SK-N-SH (cell line): ENCODE data around the gene ATP6V1G3. TPM values are rescaled to one million over a fixed set of nuclear protein-coding genes. Genes with fewer than 3 reads are reported as not detected.

ENCODE experiments used
- CTCF ChIA-PET: fragments of 300-600, 350-600 bp; formaldehyde crosslinking; extraction: SDS; loops from one replicate; lab custom pipeline; 2021; lab: Yijun Ruan, JAX
- POLR2A ChIA-PET: fragments of 350-600 bp; sonication (Branson Sonifier 250); formaldehyde crosslinking; extraction: SDS; loops from one replicate; lab custom pipeline; 2020; ENCODE audit warnings: antibody characterized with exemption, inconsistent platforms; lab: Yijun Ruan, JAX
- DNase-seq: peaks from one replicate; pipeline ENCODE4 v3.0.0; 2012
- H2AFZ ChIP-seq: fragments of 200-600 bp; sonication (generic); 2 replicates; pipeline ENCODE4 v1.8.1; 2016; ENCODE audit warnings: antibody characterized with exemption, mild to moderate bottlenecking, low read depth
- H3F3A ChIP-seq: fragments of 200-600 bp; sonication (generic); replicated peaks from 2 replicates; pipeline ENCODE3; 2016; ENCODE audit warnings: antibody characterized with exemption, mild to moderate bottlenecking; ENCODE audit not compliant: insufficient read depth
- H3K27ac ChIP-seq, 2 experiments: fragments of 200-500 bp in 1 of 2; fragments of 200-600 bp in 1 of 2; sonication (Bioruptor generic) in 1 of 2; sonication (generic), shearing (Covaris generic) in 1 of 2; 2 replicates each; pipeline versions ENCODE4 v1.5.1 to v1.6.1; 2014 to 2016; ENCODE audit warnings: low read depth in 2 of 2, inconsistent platforms in 1 of 2, low read length in 1 of 2, mild to moderate bottlenecking in 1 of 2, mixed read lengths in 1 of 2
- H3K27me3 ChIP-seq: fragments of 200-600 bp; sonication (generic), shearing (Covaris generic); 2 replicates; pipeline ENCODE4 v1.6.1; 2016; ENCODE audit warnings: mixed run types; ENCODE audit not compliant: insufficient read depth
- H3K36me3 ChIP-seq, 2 experiments: fragments of 200-500 bp in 1 of 2; fragments of 200-600 bp in 1 of 2; sonication (Bioruptor generic) in 1 of 2; sonication (generic) in 1 of 2; replicated peaks in 1 of 2; 2 replicates each; pipeline versions ENCODE3 to v1.5.1; 2014 to 2016; ENCODE audit warnings: low read length in 1 of 2, mild to moderate bottlenecking in 1 of 2; ENCODE audit not compliant: insufficient read depth in 2 of 2, control insufficient read depth in 1 of 2
- H3K4me1 ChIP-seq, 2 experiments: fragments of 200-500 bp in 1 of 2; fragments of 200-600 bp in 1 of 2; sonication (Bioruptor generic) in 1 of 2; sonication (generic), shearing (Covaris generic) in 1 of 2; 2 replicates each; pipeline versions ENCODE4 v1.5.1 to v1.6.1; 2014 to 2016; ENCODE audit warnings: low read depth in 1 of 2, low read length in 1 of 2, mixed run types in 1 of 2; ENCODE audit not compliant: insufficient read depth in 2 of 2, control insufficient read depth in 1 of 2
- H3K4me2 ChIP-seq: fragments of 200-600 bp; sonication (generic), shearing (Covaris generic); 2 replicates; pipeline ENCODE4 v1.6.1; 2017; ENCODE audit warnings: mixed run types
- H3K4me3 ChIP-seq, 2 experiments: fragments of 200-500 bp in 1 of 2; fragments of 200-600 bp in 1 of 2; sonication (Bioruptor generic) in 1 of 2; sonication (generic), shearing (Covaris generic) in 1 of 2; 2 replicates each; pipeline versions ENCODE4 v1.5.1 to v1.8.1; 2014 to 2016; ENCODE audit warnings: low read depth in 2 of 2, inconsistent platforms in 1 of 2, low read length in 1 of 2, mild to moderate bottlenecking in 1 of 2, mixed read lengths in 1 of 2, moderate library complexity in 1 of 2
- H3K79me2 ChIP-seq: fragments of 200-600 bp; sonication (generic); 2 replicates; pipeline ENCODE4 v1.8.1; 2017; ENCODE audit warnings: mild to moderate bottlenecking; ENCODE audit not compliant: insufficient read depth
- H3K9ac ChIP-seq: fragments of 200-600 bp; sonication (generic); 2 replicates; pipeline ENCODE4 v1.6.1; 2017; ENCODE audit warnings: mixed run types
- H3K9me2 ChIP-seq: fragments of 200-600 bp; sonication (generic); 2 replicates; pipeline ENCODE4 v1.6.1; 2017; ENCODE audit warnings: mixed run types
- H3K9me3 ChIP-seq: fragments of 200-600 bp; sonication (generic); 2 replicates; pipeline ENCODE4 v1.6.1; 2017; ENCODE audit warnings: mixed run types, mild to moderate bottlenecking, moderate library complexity
- H4K20me1 ChIP-seq: fragments of 200-600 bp; sonication (generic); 2 replicates; pipeline ENCODE4 v1.6.1; 2017; ENCODE audit warnings: mild to moderate bottlenecking, mixed run types; ENCODE audit not compliant: insufficient read depth
- EP300 ChIP-seq, 2 experiments: IDR thresholded peaks; 2 replicates each; pipeline versions ENCODE4 v1.4.0 to v1.6.1; 2012; ENCODE audit warnings: borderline replicate concordance in 1 of 2, low read depth in 1 of 2, low read length in 1 of 2
- EZH2phosphoT487 ChIP-seq: fragments of 200-600 bp; sonication (generic); IDR thresholded peaks from 2 replicates; pipeline ENCODE4 v1.6.1; 2017; ENCODE audit warnings: low read depth, mixed run types, mild to moderate bottlenecking, antibody characterized with exemption, moderate library complexity, borderline replicate concordance
- FOSL2 ChIP-seq: IDR thresholded peaks from 2 replicates; pipeline ENCODE4 v1.4.0; 2012; ENCODE audit warnings: low read depth, mild to moderate bottlenecking, moderate library complexity, borderline replicate concordance
- GABPA ChIP-seq: IDR thresholded peaks from 2 replicates; pipeline ENCODE4 v1.4.0; 2012; ENCODE audit warnings: low read depth, mild to moderate bottlenecking
- GATA2 ChIP-seq: sonication (generic); formaldehyde crosslinking; IDR thresholded peaks from 2 replicates; pipeline ENCODE4 v1.5.0; 2020; ENCODE audit warnings: mild to moderate bottlenecking, missing genetic modification reagents
- JUND ChIP-seq: IDR thresholded peaks from 2 replicates; pipeline ENCODE4 v1.4.0; 2012
- MEF2A ChIP-seq: IDR thresholded peaks from 2 replicates; pipeline ENCODE4 v1.4.0; 2012; ENCODE audit warnings: low read depth, borderline replicate concordance
- NFIC ChIP-seq: IDR thresholded peaks from 2 replicates; pipeline ENCODE4 v1.4.0; 2012; ENCODE audit warnings: borderline replicate concordance
- NRF1 ChIP-seq: IDR thresholded peaks from 2 replicates; pipeline ENCODE4 v1.6.1; 2012; ENCODE audit warnings: low read depth, mild to moderate bottlenecking, low read length
- PBX3 ChIP-seq: IDR thresholded peaks from 2 replicates; pipeline ENCODE4; 2012
- RAD21 ChIP-seq: IDR thresholded peaks from 2 replicates; pipeline ENCODE4 v1.6.1; 2012; ENCODE audit warnings: mild to moderate bottlenecking, low read length
- RFX5 ChIP-seq: IDR thresholded peaks from 2 replicates; pipeline ENCODE4 v1.6.1; 2012; ENCODE audit warnings: mild to moderate bottlenecking, improper control_type of control experiment, low read length
- TCF12 ChIP-seq: IDR thresholded peaks from 2 replicates; pipeline ENCODE4 v1.4.0; 2012
- TEAD4 ChIP-seq: IDR thresholded peaks from 2 replicates; pipeline ENCODE4 v1.4.0; 2012; ENCODE audit warnings: mild to moderate bottlenecking, borderline replicate concordance; ENCODE audit not compliant: insufficient read depth
- YY1 ChIP-seq: IDR thresholded peaks from 2 replicates; pipeline ENCODE4 v1.4.0; 2012; ENCODE audit warnings: low read depth, mild to moderate bottlenecking
- ZBTB33 ChIP-seq: IDR thresholded peaks from 2 replicates; pipeline ENCODE4 v1.4.0; 2012; ENCODE audit warnings: low read depth, borderline replicate concordance
- WGBS: methylation state at CpG from one replicate; pipeline ENCODE4 v1.1.6; 2017; ENCODE audit warnings: low lambda C conversion rate; 5-methylcytosine and 5-hydroxymethylcytosine counted together
- polyA plus RNA-seq, 3 experiments: library from polyadenylated mRNA; depleted of rRNA; stranded (reverse); fragments of >200 nt; gene quantifications; 2 replicates each; pipeline ENCODE4 v1.2.3, GENCODE V29; 2012
- TF ChIP-seq, protein P1 (sequence below): fragments of 150-350 bp; IDR thresholded peaks from 2 replicates; pipeline ENCODE4 v1.6.1; 2016; ENCODE audit warnings: mild to moderate bottlenecking, low read depth, low read length
- TF ChIP-seq, protein P2 (sequence below): IDR thresholded peaks from 2 replicates; pipeline ENCODE4 v1.4.0; 2012; ENCODE audit warnings: low read depth

ATP6V1G3 gene
- polyA plus RNA-seq, 1 of the 3 experiments (the other 2 are of a cell fraction), result not detected

DNA sequence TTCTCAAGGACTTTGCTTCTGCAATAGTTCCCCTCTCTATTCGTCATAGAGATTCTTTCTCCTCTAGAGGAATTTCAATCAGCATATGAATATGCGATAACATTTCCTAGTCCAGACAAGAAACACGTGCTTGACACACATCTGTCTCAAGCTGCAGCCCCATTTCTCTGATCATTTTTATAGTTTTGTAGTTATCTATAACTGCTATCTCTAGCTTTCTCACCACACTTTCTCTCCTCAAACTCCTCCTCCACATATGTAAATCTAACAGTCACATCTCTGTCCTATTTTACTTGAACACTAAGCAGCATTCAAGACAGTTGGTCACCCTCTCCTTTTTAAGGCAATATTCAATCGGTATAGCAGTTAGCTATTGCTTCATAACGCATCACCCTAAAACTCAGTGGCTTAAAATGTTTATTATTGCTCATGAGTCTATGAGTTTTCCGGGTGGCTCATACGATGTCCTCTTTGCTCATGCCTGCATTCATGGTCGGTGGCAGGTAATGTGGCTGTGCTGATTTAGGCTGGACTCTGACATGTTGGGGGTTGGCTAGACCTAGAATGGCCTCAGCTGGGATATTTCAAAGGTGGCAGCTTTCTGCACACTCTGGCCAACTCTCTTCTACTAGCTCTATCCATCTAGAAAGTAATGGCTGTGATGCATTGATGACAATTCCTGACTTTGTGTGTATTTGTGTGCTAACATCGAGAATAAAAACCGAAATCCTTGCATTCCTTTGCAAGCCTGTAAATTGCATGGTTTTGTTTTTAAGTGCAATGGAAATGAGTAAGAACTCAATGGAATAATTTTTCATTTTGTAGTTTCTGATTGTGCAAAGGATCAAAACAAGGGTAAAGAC, 20.6 kb downstream of the ATP6V1G3 start:
- no peak overlapping the region for H3K4me3 ChIP-seq
- no peaks in the 10 kb centered on the region for H4K20me1 ChIP-seq
- no peaks in the 10 kb centered on the region for H3K9me3 ChIP-seq
- no peak for DNase-seq
- H3K36me3 ChIP-seq, result no peaks in the 10 kb centered on the region
- H3F3A ChIP-seq, result no peaks in the 10 kb centered on the region
- no peaks in the 10 kb centered on the region for H3K27me3 ChIP-seq
- H3K9ac ChIP-seq, result no peak overlapping the region
- H3K9me2 ChIP-seq, result no peaks in the 10 kb centered on the region
- H2AFZ ChIP-seq, result no peak overlapping the region
- H3K79me2 ChIP-seq, result no peaks in the 10 kb centered on the region
- H3K4me2 ChIP-seq, result no peak overlapping the region
- ChIA-PET POLR2A (no interaction called here), CTCF (no interaction called here)
- H3K4me1 ChIP-seq, result peaks cover 0 to 13% of the 10 kb centered on the region in 2 experiments; a peak in 2 of 4 replicates
- WGBS, result 90% methylated on average over 10 of the region's 10 CpGs
- H3K27ac ChIP-seq, result no peak overlapping the region
- TF ChIP-seq NRF1, result no peak
- TF ChIP-seq ZBTB33, result no peak
- TF ChIP-seq, protein P1, sequence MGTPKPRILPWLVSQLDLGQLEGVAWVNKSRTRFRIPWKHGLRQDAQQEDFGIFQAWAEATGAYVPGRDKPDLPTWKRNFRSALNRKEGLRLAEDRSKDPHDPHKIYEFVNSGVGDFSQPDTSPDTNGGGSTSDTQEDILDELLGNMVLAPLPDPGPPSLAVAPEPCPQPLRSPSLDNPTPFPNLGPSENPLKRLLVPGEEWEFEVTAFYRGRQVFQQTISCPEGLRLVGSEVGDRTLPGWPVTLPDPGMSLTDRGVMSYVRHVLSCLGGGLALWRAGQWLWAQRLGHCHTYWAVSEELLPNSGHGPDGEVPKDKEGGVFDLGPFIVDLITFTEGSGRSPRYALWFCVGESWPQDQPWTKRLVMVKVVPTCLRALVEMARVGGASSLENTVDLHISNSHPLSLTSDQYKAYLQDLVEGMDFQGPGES, result no peak
- no peak for TF ChIP-seq JUND
- no peak for TF ChIP-seq YY1
- TF ChIP-seq GABPA, result no peak
- no peak for TF ChIP-seq EZH2phosphoT487
- no peak for TF ChIP-seq MEF2A
- TF ChIP-seq PBX3, result no peak
- TF ChIP-seq TEAD4, result no peak

GRCh38 chr1:198517623-198518199, 22.8 kb downstream of the ATP6V1G3 start:
- H3K27me3 ChIP-seq, result no peaks in the 10 kb centered on the region
- ChIA-PET CTCF (no interaction called here), POLR2A (no interaction called here)
- no peaks in the 10 kb centered on the region for H3K79me2 ChIP-seq
- no peak overlapping the region for H2AFZ ChIP-seq
- DNase-seq, result no peak
- H3K4me1 ChIP-seq, result no peaks in the 10 kb centered on the region; a peak in 2 of 4 replicates
- H3F3A ChIP-seq, result no peaks in the 10 kb centered on the region
- no peak overlapping the region for H3K27ac ChIP-seq
- H3K9me3 ChIP-seq, result no peaks in the 10 kb centered on the region
- H4K20me1 ChIP-seq, result no peaks in the 10 kb centered on the region
- H3K9me2 ChIP-seq, result no peaks in the 10 kb centered on the region
- H3K9ac ChIP-seq, result no peak overlapping the region
- H3K4me2 ChIP-seq, result no peak overlapping the region
- H3K36me3 ChIP-seq, result no peaks in the 10 kb centered on the region
- TF ChIP-seq, protein P2, sequence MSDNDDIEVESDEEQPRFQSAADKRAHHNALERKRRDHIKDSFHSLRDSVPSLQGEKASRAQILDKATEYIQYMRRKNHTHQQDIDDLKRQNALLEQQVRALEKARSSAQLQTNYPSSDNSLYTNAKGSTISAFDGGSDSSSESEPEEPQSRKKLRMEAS, result no peak
- no peak for TF ChIP-seq EP300 (IDR thresholded peaks at IDR 0.05; ENCODE audit: borderline replicate concordance in 1 of 2, low read depth in 1 of 2, low read length in 1 of 2)
- TF ChIP-seq YY1, result no peak
- TF ChIP-seq RAD21, result no peak
- no peak for TF ChIP-seq EZH2phosphoT487
- no peak for TF ChIP-seq NFIC
- TF ChIP-seq NRF1, result no peak
- TF ChIP-seq JUND, result no peak
- TF ChIP-seq, protein P1, result no peak
- TF ChIP-seq GABPA, result no peak
- TF ChIP-seq TCF12, result no peak
- no peak for TF ChIP-seq GATA2 (CRISPR knock-in tag)
- TF ChIP-seq FOSL2, result no peak
- no peak for TF ChIP-seq RFX5
- no peak overlapping the region for H3K4me3 ChIP-seq
